ENCODE measurements around the gene POLR3G.

Gene POLR3G

DNA sequence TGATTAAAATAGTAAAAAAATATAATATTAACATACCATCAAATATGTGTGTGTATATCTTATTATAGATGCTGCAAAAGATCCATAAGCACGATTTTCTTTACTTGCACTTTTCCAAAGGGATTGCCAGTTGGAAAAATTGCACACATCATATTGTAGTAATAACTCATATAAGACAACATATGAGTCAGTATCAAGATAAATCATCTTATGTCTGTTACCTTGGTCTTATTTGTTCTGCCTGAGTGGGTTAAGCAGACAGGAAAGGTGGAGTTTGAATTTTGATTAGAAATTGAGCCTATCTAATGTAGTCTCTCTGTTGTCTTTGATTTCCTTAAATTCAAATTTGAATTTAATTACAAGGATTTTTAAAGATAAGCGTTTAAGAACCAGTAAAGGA is 30.1 kb downstream of the POLR3G start:
- no peak for DNase-seq

DNA sequence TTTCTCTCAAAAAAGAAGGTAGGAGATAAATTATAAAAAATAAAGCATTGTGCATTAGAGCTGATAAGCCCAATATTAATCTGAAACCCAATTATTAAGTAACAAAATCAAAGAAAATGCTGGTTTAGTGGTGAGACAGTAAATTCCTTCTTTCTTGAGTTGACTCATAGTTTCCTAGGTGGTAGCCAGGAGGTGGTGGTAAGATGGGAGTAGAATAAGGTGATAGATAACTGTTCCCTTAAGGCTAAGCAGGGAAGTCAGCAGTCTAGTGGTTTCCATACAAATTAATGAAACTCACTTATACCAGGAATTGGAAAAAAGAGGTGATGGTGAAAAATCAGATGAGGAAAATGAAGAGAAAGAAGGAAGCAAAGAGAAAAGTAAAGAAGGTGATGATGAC is 31.6 kb downstream of the POLR3G start:
- DNase-seq = no peak

DNA sequence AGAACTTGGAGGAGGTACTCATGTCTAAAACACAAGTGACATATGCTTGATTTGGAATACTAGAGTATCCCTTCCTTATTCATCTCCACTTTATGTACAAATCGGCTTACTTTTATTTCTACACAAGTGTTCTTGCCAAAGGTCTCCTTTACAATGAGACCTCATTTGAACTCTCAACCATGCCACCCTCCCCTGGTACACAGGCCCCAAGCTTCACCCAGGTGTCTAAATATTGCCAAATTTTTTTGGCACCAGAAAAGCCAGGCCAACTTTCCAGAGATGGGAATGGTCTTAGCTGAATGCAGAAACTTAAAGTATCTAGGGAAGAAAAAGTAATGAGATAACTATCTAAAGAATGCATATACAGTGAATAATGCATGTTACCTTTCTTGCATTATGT is 35.8 kb downstream of the POLR3G start:
- no peak for DNase-seq

DNA sequence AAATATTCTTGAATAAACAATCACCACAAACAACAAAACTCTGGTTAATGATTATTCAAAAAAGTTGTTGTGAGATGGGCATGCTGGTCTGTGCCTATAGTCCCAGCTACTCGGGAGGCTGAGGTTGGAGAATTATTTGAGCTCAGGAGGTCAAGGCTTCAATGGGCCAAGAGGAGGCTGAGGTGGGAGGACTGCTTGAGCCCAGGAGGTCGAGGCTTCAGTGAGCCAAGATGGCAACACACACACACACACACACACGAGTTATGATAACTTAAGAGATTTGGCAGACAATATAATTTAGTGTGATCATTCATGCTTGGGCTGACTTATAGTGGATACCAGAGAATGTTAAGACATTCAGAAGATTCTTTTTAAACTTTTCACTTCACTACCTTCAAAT is 39.9 kb downstream of the POLR3G start:
- no peak for DNase-seq

DNA sequence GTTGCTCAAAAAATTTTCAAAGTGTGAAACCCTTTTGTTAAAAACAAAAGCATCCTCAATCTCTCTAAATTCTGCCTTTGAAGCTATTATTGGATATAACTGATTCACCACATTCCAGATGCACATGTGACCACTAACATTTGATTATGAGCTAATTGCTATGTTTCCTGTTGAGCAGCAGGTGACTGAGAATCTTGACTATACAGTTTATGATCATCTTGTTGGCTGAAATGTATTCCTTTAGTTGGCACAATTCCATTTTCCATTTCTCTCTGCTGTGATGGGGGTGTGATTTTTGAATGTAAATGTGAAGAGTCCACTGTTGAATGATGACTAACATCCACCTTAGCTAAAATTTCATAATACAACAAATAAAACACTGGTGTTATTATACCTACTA is 44.0 kb downstream of the POLR3G start:
- peak; percentile 93 for DNase-seq

DNA sequence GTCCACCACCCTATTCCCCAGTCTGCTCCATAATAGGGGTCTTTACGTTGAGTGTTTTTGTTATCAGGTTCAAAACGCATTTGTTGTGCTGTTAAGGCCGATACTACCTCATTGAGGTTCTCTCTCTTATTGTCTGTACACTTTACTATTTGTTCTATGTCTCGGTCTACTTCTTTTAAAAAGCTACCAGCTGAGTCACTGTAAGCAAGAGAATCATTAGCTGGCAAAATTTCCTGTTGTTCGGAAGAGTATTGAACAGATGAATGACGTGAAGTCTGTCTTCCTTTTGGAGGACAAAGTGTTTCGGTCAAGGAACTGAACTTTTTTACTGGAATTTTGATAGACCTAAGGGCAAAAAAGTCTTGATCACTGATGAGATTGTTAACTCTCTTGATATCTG is 44.4 kb downstream of the POLR3G start:
- peak; percentile 90 for DNase-seq

DNA sequence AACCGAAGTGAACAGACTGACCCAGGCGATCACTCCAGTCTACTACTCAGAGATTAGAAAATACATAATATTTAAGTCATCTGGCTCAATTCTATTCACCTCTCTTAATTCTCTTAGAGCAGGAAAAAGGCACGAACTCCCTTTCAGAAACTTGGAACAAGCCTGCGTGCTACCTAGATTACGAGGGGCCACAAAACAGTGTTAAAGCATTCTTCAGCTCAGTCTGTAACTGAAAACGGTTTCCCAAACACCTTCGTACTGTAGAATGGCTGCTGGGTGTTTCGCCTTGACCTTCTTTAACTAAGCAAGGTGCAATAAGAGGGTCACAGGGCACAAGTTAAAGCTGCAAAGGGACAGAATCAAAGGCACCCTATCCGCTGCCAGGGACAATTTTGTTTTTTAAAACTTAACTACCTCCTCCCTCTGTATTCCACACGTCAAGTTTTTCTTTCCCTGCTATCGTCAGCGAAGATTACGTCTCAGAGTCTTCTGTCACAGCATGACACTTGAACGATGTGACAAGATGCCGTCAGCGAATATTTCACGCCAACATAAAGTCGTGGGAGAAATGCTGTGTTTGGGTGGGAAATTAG is 54.0 kb downstream of the POLR3G start:
- DNase-seq = peak; percentile 70

DNA sequence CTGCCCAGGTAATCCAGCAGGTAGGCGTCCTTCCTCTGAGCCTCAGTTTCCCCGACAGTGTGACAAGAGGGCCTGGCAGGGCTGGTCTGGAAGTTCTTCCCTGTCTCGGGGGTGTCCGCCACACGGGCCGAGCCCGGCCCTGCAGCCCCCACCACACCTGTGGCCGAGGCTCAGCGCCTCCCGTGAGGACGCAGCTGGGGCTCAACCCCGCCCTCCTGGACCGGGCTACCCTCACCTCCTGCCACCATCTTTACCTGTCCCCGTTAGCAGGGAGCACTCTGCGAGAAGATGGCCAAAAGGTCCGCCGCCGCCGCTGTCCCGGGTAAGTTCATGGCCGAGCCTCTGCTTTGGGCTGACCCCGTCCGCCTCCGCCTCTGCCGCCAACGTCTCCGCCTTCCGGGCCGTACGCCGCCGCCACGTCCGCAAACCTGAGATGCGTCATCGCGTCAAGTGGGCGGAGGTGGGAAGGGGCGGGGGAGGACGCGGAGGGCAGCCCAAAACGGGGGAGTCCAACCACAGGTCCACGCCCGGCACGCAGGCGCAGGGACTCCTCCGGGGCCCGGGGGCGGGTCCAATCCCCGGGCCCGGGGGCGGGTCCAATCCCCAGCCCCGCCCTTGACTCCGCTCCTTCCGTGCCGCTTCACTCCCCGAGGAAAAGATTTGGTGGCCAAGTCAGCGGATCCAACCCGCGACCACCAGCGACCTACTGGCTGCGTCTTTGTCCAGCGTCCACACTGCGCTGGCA is 54.7 kb downstream of the POLR3G start, which contains the start of gene LYSMD3:
Gene LYSMD3 (minus strand): TSS at position 391 of the 745 bp plus-strand sequence. CDS start 4,295 bp downstream, outside the sequence.
- peak; percentile 99 for DNase-seq

DNA sequence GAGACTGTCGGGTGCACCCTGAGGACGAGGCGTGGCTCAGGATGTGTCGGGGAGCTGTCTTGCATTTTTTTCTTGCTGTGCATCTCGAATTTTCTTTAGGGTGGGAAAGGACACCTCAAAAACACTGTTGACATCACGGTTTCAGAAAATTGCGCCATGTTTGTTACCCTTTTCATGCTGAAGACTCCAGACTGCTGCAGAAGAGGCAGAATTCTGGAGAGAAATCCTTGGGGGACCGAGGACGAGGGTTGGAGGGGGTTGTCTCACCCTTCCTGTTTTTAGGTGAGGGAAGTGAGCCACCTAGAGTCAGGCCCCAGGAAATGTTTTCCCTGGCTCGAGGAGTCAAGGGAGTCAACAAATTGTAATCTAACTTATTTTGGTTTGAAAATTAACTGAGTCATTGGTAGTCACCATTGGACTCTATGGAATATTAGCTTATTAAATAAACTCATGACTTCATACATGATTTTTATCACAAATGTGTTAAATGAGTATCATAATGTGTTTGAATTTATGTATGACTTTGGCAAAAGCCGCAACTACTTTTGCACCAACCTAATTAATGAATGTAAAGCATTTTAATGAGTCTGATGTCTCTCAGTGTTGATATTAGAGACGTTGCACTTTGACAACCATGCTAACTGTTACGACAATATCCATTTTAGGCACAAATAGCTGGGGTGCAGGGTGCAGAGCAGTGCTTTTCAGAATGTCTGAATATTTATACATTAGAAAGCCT is 55.4 kb downstream of the POLR3G start:
- peak; percentile 93 for DNase-seq

DNA sequence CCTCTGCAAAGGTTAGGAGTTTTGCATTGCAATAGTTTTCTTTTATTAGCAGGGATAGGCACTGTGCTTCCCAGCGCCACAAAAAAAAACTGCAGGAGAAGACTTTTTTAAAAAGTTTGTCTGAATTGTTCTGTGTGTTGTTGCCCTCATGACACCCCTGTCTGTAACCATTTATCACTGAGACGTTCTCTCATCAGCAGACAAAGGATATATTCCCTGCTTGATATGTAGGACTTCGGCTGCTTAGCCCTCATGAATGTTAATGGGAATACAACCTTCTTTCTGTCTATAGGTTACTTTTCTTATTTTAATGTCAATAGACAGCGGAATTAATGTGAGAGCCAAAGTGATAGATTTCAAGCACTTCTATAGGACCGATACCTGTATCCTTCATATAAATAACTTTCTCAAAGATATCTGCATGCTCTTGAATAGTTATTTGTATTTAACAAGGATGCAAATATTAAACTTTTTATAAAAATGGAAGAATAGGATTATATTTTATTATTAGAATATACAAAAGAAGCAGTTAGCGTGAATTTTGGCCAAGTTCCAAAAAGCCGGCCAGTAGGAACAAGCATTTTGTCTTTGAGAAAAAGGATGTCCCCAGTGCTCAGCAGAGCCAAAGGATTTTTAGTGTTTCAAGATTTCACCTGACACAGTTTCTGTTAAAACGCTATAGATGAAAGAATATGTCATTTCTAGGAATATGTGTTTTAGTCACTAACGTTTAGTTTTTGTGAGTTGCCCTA is 56.2 kb downstream of the POLR3G start:
- DNase-seq = peak; percentile 72

DNA sequence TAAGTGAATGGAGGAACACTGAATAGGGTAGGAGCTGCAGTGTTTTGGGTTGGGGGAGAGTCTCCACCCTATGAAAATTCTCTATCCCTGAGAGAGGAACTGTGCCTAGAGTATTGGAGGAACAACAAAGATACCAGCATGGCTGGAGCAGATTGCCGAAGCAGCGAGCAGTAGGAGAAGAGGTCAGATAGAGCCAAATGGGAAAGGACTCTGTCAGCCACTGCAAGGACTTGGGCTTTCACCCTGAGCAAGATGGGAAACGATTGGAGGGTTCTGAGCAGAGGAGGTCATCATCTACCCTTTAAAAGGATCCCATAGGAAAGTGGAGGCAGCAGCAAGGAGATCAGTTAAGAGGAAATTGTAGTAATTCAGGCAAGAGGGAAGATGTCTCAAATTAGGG is 59.1 kb downstream of the POLR3G start:
- no peak for DNase-seq

DNA sequence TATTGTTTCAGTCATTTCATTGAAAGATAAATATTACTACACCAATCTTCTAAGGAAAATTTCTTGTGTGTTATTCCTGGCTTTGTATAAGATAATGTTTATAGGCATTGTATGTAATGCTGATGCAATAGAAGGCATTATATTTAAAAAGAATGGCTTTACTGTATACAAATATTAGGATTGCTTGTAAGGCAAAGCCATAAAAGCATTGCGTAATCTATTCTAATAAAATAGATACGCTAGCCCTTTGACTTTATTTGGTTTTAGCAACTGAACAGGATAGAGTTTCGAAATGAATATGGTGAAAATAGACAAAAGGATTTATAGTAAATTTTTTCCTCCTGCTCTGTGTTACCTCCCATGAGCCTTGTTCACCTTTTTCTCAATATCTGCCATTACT is 60.3 kb downstream of the POLR3G start:
- no peak for DNase-seq

DNA sequence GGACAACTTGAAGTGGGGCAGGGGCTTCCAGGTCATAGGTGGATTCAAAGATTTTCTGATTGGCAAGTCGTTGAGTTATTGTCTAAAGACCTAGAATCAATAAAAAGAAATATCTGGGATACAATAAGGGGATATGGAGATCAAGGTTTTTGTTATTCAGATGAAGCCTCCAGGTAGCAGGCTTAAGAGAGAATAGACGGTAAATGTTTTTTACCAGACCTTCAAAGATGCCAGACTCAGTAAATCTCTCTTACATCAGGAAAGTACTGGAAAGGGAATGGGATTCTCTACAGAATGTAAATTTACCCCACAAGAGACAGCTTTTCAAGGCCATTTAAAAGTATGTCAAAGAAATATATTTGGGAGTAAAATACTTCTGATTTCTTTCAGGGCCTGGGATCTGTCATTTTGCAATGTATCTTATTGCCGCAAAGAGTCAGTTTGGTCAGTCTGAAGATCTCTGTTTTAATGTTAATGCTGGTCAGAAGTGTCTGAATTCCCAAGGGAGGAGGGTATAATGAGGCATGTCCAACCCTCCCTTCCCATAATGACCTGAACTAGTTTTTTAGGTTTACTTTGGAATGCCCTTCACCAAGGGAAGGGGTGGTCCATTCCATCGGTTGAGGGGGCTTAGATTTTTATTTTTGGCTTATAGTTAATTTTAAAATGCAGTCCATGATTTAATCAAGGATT is 68.3 kb downstream of the POLR3G start:
- DNase-seq = peak; percentile 34

DNA sequence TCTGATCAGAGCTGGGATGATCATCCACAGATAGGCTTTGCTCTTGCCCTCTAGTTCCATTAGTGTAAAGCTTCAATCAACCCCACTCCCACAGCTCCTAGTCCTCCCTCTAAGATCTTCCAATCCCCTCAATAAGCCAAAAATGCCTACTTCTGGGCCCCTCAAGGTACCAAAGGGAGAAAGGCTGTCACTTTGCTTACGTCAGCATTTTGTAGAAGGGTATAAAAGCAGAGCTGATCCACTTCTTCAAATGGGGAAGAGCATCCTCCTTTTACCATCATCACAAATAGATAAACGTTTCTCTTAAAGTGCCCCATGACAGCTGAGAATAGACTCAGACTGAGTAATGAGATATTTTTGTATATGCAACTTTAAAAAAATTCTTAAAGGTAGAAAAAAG is 70.8 kb downstream of the POLR3G start:
- no peak for DNase-seq

DNA sequence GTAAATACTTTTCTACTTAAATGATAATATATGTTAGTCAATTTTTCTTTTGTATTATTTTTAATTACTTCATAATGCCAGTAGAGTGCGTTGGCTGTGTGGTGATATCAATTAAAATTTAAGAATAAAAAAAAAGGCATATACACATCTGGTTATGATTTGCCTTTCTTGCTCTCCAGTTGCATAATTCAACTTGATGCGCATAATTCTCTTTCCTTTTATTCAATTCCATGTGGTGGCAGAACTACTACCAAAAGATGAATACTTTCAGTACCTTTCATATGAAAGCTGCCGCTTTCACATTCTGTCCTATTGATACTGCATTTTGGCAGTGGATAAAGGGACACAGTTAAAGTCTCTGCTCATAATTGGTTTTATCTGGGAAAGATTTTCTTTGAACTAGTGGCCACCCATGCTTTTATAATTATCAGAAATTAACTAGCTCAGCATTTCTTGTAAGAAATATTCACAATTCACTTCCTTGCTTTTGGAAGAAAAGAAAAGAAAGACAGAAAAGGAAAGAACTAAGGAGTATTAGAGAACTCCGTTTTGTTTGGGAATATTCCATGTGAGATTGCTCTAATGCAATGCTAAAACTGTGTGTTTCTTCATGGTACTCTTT is 71.7 kb downstream of the POLR3G start:
- no peak for DNase-seq

DNA sequence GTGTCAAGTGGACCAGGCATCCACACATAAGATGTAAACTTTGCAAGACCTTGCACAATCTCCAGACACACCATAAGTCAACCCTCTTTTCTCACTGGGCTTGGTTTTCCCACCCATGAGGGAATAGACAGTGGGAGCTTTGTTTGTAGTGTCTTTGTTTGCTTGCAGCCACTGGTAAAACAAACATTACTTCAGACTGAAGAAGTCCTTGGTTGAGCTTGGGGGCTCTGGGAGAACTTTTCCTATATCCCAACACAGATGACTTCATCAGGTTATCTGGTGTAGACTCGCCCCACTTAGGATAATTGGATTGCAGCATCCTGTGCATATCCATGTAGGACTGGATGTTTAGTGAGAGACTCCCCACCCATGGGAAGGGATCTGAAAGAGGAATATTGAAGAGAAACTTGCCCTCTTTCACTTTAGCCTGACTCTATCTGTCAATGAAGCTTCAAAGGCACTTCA is 72.4 kb downstream of the POLR3G start:
- peak; percentile 84 for DNase-seq

DNA sequence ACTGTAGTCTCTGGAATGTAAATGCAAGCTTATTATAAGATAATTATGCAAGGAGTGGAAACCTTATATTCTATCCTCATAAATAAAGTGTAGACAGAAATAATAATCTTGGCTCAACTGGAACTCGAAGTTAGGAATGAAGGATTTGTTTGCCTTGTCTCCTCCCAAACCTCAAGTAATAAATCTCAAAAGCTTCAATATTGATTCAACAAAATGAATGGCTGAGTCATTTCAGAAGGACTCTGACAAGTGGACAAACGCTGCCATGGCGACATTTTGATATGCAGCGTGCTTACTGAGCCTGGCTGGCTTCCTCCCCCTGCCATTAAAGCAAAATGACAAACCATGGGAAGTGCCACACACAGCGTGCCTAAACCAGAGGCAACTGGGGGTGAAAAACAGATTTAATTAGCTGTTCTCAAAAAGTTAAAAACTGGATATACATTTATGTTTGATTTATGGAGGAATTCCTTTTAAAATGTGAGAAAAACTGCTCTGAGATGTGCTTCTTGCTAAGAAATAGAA is 73.5 kb downstream of the POLR3G start:
- peak; percentile 96 for DNase-seq

DNA sequence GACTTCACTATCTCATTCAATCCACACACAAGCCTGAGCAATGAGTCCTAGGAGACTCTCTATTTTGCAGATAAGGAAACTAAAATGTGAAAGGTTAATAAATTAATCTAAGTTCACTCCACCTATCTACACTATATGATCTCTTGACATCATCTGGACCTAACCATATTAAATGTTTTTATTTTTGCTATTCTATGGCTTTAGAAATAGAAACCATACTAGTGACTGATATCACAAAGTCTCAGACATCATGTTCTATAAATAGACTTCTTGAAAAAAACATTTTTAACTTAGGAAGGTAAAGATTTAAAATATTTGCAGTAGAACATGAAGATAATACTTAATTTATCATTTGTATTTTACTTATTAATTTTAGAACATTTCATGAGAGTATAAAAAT is 74.6 kb downstream of the POLR3G start:
- no peak for DNase-seq

DNA sequence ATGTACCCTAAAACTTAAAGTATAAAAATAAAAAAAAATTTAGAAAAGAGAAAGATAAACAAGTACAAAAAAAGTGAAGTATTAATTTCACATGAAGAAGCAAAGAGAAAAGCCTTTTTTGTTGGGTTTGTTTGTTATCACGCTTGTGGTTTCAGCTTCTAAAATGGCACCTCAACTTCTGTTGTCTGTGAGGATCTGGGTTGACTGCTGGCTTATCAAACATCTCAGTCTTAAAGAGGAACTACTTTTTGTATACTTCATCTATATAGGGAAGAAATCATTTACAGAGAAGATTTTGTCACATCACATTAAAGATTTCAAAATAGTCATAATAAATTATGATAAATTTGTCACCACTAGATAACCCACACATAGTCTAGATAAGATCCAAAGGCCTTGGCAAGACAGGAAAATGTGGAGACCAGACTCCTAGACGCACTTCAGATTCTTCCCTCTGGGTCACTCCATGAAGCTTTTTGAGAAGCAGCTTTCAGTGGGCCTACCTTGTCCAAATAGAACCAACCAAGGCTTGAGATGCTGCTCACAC is 75.1 kb downstream of the POLR3G start:
- DNase-seq = no peak

DNA sequence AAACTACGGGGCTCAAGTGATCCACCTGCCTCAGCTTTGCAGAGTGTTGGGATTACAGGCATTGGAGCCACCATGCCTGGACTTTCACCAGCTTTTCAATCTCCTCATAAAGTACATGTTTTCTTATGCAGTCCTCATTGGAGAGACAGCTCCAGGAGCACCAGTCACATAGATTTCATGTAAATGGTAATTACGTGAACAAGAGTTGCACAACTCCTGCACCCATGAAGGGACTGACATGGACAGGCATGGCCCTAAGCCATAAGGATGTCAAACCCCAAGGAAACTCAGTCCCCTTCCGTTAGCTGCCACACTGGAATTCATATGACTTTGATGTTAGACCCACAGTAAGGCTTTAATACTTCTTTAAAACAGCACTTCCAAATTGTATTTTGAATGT is 76.3 kb downstream of the POLR3G start:
- DNase-seq = no peak

DNA sequence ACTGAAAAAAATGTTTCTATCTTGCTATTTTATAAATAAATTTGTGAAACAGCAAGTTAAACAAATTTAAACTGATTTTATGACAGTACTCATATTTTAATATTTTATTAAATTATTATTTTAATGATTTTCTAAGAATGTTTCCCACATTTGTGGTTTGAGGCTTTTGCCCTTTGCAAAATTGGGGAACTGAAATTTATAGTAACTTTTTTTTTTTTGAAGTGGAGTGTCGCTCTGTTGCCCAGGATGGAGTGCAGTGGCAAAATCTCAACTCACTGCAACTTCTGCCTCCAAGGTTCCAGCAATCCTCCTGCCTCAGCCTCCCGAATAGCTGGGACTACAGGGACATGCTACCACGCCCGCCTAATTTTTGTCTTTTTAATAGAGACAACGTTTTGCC is 76.7 kb downstream of the POLR3G start:
- DNase-seq = no peak

DNA sequence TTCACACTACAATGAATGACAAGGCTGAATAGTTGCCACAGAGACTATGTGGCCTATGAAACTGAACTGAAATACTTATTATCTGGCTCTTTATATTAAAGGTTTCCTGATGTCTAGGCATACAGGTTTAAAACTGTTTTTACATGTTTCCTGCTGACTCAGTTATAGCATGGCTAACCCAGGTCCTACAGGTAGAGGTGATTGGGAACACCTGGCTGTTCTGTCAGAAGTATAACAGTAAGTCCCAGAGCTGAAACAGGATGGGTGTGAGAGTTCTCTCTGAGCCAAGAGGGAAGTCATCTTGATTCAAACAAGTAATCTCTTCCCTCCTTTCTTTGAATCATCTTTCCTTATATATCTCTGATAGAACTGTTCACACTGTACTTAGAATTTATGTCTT is 79.0 kb downstream of the POLR3G start:
- no peak for DNase-seq

Measured in NCI-H69 (cell line).